ENCODE data around the gene MIDN. TPM values are rescaled to one million over a fixed set of nuclear protein-coding genes. Genes with fewer than 3 reads are reported as not detected.

The MIDN gene
- total and polyA plus RNA-seq, 10 of the 15 experiments (the other 5 are each of a cell fraction or from before 2014, with no cell fraction given), result 0.38 to 51.5 (median 7.2) TPM

DNA sequence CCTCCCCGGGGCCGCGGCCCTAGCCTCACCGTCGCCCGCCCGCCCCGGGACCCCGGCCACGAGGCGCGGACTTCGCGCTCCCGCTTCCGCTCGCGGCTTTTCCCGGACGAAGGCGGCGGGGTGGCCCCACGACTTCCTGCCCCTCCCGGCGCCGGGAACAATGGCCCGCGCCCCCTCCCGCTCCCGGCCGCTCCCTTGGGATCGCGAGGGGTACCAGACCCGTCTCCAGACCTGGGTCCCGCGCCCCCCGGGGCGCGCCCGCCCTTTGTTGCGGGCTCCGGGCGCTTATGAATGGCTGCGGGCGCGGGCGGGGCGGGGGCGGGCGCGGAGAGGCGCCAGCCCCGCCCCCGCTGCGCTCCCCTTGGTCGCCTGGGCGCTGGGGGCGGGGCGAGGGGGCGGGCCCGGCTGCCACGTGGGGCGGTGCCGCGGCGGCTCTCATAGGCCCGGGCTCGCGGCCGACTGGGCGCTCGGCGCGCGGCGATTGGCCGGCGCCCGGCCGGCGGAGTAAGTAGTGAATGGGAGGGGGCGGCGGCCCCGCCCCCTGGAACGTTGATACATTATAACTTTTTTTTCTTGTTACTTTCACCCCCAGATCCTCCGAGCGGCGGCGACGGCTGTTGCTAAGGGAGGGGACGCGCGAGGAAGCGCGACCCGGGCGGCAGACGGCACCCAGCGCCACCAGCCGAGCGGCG lies 1.1 kb downstream of the MIDN start:
- peak overlapping the region; percentile 75; the same call in 1 of the 2 replicates for H3K4me2 ChIP-seq (ENCODE audit: control insufficient read depth, insufficient read depth)
- under 1% methylated on average over 47 of the region's 102 CpGs for WGBS (ENCODE audit: insufficient coverage, insufficient replicate concordance, low lambda C conversion rate, missing lambda C conversion rate)
- peaks cover 51% of the 10 kb centered on the region for H3K79me2 ChIP-seq (ENCODE audit: control insufficient read depth, insufficient read depth, low read length)
- no peak for TF ChIP-seq RUNX3 (IDR thresholded peaks at IDR 0.05; ENCODE audit: low read length)
- peak; percentile 85 for TF ChIP-seq ZNF384 (IDR thresholded peaks at IDR 0.05; ENCODE audit: borderline replicate concordance, low read depth, low read length)
- no peak for TF ChIP-seq CHD1 (IDR thresholded peaks at IDR 0.05; ENCODE audit: low read depth, low read length)
- TF ChIP-seq SIN3A (IDR thresholded peaks at IDR 0.05; ENCODE audit: low read depth, low read length), result peak; percentile 84; the same call in 1 of the 2 replicates
- TF ChIP-seq ASH2L (IDR thresholded peaks at IDR 0.05; ENCODE audit: borderline replicate concordance, low read depth), result no peak
- no peak for TF ChIP-seq HDAC2 (IDR thresholded peaks at IDR 0.05)
- TF ChIP-seq TBL1XR1 (IDR thresholded peaks at IDR 0.05; ENCODE audit: low read depth, low read length), result no peak
- no peak for TF ChIP-seq SIX5 (IDR thresholded peaks at IDR 0.05; ENCODE audit: low read depth, low read length, severe bottlenecking)
- no peak for TF ChIP-seq MTA3 (IDR thresholded peaks at IDR 0.05; ENCODE audit: borderline replicate concordance, low read length)
- TF ChIP-seq, protein P1, sequence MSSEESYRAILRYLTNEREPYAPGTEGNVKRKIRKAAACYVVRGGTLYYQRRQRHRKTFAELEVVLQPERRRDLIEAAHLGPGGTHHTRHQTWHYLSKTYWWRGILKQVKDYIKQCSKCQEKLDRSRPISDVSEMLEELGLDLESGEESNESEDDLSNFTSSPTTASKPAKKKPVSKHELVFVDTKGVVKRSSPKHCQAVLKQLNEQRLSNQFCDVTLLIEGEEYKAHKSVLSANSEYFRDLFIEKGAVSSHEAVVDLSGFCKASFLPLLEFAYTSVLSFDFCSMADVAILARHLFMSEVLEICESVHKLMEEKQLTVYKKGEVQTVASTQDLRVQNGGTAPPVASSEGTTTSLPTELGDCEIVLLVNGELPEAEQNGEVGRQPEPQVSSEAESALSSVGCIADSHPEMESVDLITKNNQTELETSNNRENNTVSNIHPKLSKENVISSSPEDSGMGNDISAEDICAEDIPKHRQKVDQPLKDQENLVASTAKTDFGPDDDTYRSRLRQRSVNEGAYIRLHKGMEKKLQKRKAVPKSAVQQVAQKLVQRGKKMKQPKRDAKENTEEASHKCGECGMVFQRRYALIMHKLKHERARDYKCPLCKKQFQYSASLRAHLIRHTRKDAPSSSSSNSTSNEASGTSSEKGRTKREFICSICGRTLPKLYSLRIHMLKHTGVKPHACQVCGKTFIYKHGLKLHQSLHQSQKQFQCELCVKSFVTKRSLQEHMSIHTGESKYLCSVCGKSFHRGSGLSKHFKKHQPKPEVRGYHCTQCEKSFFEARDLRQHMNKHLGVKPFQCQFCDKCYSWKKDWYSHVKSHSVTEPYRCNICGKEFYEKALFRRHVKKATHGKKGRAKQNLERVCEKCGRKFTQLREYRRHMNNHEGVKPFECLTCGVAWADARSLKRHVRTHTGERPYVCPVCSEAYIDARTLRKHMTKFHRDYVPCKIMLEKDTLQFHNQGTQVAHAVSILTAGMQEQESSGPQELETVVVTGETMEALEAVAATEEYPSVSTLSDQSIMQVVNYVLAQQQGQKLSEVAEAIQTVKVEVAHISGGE (CRISPR knock-in tag; IDR thresholded peaks at IDR 0.05), result no peak
- no peak for TF ChIP-seq BCL11A (IDR thresholded peaks at IDR 0.05; ENCODE audit: low read depth, low read length)
- TF ChIP-seq, protein P2, sequence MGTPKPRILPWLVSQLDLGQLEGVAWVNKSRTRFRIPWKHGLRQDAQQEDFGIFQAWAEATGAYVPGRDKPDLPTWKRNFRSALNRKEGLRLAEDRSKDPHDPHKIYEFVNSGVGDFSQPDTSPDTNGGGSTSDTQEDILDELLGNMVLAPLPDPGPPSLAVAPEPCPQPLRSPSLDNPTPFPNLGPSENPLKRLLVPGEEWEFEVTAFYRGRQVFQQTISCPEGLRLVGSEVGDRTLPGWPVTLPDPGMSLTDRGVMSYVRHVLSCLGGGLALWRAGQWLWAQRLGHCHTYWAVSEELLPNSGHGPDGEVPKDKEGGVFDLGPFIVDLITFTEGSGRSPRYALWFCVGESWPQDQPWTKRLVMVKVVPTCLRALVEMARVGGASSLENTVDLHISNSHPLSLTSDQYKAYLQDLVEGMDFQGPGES (IDR thresholded peaks at IDR 0.05), result no peak
- 0 out of 2 replicates have a peak, but pooled peaks have one; percentile 10 for TF ChIP-seq NR2F1 (conservative IDR thresholded peaks at IDR 0.05)
- TF ChIP-seq CBX3 (IDR thresholded peaks at IDR 0.05; ENCODE audit: borderline replicate concordance, low read depth), result no peak
- TF ChIP-seq FOS (IDR thresholded peaks at IDR 0.05; ENCODE audit: borderline replicate concordance, extremely low read depth, insufficient read length), result peak; percentile 21
- TF ChIP-seq ZZZ3 (IDR thresholded peaks at IDR 0.05; ENCODE audit: control insufficient read depth, insufficient read length, low read depth), result no peak

More for the DNA sequence above, 1.1 kb downstream of the MIDN start:
- RAD21 ChIA-PET (ENCODE audit: unreplicated experiment), result interaction anchor here (1.0 kb wide), 2 partner anchors 17 kb away, joined by 3 read pairs; no protein-coding TSS in a partner anchor
- in situ Hi-C loops (cut with MboI) (no loop called here), intact Hi-C loops (cut with micrococcal nuclease; ENCODE audit: unreplicated experiment) (loop anchor here (1.0 to 10.0 kb wide), 2 partner anchors 17 to 325 kb away; partner anchors contain the start of gene ARID3A)
- Histone ChIP-seq H3K9ac (ENCODE audit: control insufficient read depth, insufficient read depth, low read length) (peak overlapping the region; percentile 86; the same call in 1 of the 2 replicates), H3K27me3 (replicated peaks in 1 of 2; ENCODE audit: control insufficient read depth in 2 of 2, insufficient read depth in 2 of 2, low read length in 1 of 2) (no peaks in the 10 kb centered on the region), H3K27ac (ENCODE audit: control insufficient read depth, insufficient read depth) (peak overlapping the region; percentile 82), H3K9me3 (replicated peaks; ENCODE audit: control insufficient read depth, insufficient read depth, low read length) (no peaks in the 10 kb centered on the region), H4K20me1 (ENCODE audit: control insufficient read depth, insufficient read depth) (no peaks in the 10 kb centered on the region), H3K4me3 (peak overlapping the region; percentile 91), H3K36me3 (ENCODE audit: control insufficient read depth in 2 of 2, insufficient read depth in 2 of 2, low read length in 1 of 2) (peaks cover 5 to 6% of the 10 kb centered on the region in 2 experiments; a peak in 3 of 4 replicates), H2AFZ (ENCODE audit: control insufficient read depth, low read depth, low read length) (no peak overlapping the region; the same call in 1 of the 2 replicates), H3K4me1 (ENCODE audit: control insufficient read depth, insufficient read depth, low read length) (peaks cover 16% of the 10 kb centered on the region)
- DNase-seq (ENCODE audit: low read depth, low spot score) (no peak), FAIRE-seq (no peak), ATAC-seq (peak; percentile 46)
- POLR2A ChIA-PET, result interaction anchor here (1.0 to 2.2 kb wide), 2 partner anchors 13 to 17 kb away, joined by 8 read pairs; no protein-coding TSS in a partner anchor
- no TSS peak for BruUV-seq (replicated peaks)
- CTCF ChIA-PET, result interaction anchor here (1.0 kb wide), 1 partner anchor 17 kb away, joined by 12 read pairs; no protein-coding TSS in a partner anchor
- SMC1A ChIA-PET (ENCODE audit: uncharacterized antibody, unreplicated experiment), result no interaction called here

All from GM12878 (cell line).